Body of pancreas (tissue), 4 donors: Measurements from ENCODE around the gene FAM151A.

ENCODE experiments used
- POLR2A ChIP-seq, 3 donors: fragments of 450-650 bp; IDR thresholded peaks; one replicate each; pipeline ENCODE4 v1.6.1; 2016; ENCODE audit warnings: antibody characterized with exemption in 3 of 3, mild to moderate bottlenecking in 2 of 3
- TF ChIP-seq, protein P1 (sequence below), 7 experiments: fragments of 450-650 bp in 4 of 7; fragments of 200-600 bp in 3 of 7; sonication (generic) in 3 of 7; IDR thresholded peaks; one replicate each; pipeline ENCODE4 v1.5.1; 2016 to 2019; ENCODE audit warnings: antibody characterized with exemption in 7 of 7

DNA sequence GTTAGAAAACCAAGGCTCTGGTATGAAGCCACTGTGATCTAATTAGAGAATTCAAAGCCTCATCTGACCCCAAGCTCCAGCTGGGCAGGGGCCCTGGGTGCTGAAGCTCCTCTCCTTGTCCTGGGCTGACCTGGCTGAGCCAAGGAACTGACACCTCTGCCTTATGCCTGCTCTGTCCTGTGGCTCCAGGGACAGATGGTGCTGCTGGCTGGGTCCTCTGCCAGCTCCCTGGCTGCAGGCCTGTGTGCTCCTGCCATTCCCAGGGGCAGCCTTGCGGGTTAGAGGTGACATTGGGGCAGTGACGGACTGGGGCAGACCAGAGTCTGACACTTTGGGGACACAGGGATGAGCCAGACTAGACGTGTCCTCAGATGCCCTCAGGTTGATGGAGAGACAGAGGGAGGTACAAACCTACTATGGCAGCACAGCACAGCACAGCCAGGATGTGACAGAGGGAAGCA, 63.5 kb downstream of the FAM151A start:
- TF ChIP-seq, protein P1, sequence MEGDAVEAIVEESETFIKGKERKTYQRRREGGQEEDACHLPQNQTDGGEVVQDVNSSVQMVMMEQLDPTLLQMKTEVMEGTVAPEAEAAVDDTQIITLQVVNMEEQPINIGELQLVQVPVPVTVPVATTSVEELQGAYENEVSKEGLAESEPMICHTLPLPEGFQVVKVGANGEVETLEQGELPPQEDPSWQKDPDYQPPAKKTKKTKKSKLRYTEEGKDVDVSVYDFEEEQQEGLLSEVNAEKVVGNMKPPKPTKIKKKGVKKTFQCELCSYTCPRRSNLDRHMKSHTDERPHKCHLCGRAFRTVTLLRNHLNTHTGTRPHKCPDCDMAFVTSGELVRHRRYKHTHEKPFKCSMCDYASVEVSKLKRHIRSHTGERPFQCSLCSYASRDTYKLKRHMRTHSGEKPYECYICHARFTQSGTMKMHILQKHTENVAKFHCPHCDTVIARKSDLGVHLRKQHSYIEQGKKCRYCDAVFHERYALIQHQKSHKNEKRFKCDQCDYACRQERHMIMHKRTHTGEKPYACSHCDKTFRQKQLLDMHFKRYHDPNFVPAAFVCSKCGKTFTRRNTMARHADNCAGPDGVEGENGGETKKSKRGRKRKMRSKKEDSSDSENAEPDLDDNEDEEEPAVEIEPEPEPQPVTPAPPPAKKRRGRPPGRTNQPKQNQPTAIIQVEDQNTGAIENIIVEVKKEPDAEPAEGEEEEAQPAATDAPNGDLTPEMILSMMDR (IDR thresholded peaks at IDR 0.05) = no peak
- no peak for TF ChIP-seq POLR2A (IDR thresholded peaks at IDR 0.05)
